Measurements from ENCODE around the gene ZNF486.
"Not testable (repeated sequence)": the region's sequence is repeated elsewhere in the genome, so short reads cannot be mapped to it uniquely, and the experiment has no call there.

ZNF486 gene

GRCh38 chr19:20235156-20235555 is 68.1 kb downstream of the ZNF486 start:
- no peak for DNase-seq

DNA sequence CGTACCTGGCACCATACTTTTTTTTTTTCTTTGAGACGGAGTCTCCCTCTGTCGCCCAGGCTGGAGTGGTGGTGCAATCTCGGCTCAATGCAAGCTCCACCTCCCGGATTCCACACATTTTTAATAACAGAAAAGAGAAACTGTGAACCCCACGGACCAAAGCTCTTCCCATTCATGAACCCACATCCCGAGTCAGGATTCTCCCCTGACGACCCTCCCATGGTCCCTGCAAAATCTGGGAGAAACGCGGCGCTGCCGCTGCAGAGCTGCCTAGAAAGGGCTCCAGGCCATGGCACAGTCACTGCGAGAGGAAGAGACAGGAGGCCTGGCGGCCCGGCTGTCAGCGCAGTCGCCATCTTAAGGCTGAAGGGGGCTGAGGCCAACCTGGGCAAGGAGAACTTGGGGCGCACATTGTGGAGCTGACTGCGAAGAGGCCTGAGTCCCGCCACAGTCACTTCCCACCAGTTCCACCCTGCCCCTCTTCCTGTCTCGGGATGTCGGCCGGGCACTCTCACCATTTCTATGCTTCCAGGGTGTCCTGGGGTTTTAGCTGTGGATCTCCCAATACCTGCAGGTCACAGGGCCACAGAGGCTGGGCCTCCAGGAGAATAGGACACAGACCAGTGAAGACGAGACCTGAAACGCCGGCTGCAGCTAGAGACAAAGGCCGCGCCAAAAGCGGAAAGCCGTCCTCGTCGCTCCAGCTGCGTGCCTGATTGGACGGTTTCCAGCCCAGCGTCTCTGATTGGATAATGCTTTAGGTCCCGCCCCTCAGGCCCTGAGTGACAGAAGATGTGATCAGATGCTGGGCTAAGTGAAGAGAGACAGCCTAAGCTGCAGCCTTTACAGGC is 71.0 kb downstream of the ZNF486 start:
- DNase-seq = peak; percentile 80

DNA sequence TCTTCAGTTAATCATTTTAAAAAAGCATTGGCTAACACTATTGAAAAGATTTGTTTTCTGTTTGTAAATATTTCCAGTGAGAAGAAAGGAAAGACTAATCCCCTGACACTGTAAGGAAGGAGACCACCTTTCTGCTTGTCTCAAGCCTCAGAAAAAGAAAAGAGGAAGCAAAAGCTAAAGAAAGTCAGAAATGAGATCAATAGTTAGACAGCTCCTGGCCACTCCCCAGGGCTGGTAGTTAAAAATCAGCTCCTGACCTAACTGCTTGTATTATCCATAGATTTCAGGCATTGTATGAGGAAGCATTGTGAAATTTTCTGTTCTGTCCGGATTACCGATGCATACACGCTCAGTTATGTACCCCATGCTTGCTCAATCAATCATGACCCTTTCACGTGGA is 76.6 kb downstream of the ZNF486 start:
- no peak for DNase-seq

- no peak for DNase-seq
Measured at GRCh38 chr19:20244356-20244755, 77.3 kb downstream of the ZNF486 start.

DNA sequence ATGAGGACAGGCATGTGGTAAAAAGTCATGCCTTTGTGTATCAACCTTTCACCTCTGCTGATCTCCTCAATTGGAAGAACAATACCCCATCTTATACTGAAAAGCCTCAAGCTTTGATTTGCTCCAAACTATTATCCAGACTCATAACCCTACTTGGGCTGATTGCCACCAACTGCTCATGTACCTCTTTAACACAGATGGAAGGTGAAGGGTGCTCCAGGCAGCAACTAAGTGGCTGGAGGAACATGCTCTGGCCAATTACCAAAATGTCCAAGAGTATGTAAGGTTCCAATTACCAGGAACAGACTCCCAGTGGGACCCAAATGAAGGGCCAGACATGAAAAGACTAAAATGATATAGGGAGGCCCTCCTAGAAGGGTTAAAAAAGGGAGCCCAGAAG is 78.3 kb downstream of the ZNF486 start:
- no peak for DNase-seq

DNA sequence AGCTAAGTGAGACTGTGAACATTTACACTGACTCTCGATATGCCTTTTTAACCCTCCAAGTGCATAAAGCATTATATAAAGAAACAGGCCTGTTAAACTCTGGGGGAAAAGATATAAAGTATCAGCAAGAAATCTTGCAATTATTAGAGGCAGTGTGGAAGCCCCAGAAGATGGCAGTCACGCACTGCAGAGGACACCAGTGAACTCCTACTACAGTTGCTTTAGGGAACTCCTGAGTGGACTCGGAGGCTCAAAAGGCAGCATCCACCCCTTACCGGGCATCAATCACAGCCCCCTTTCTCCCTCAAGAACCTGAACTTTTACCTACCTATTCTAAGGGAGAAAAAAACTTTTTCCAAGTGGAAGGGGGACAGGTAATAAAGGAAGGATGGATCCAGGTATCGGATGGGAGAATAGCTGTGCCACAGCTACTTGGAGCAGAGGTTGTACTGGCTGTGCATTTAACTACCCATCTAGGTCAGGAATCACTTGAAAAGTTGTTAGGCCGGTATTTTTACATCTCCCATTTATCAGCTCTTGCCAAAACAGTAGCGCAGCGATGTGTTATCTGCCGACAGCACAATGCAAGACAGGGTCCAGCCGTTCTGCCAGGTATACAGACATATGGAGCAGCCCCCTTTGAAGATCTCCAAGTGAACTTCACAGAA is 80.1 kb downstream of the ZNF486 start:
- no peak for DNase-seq

GRCh38 chr19:20248258-20248657 is 81.2 kb downstream of the ZNF486 start:
- not testable (repeated sequence) for DNase-seq
